ENCODE data around the gene PRSS22.

PRSS22 gene

GRCh38 chr16:2816751-2817339 is 41.1 kb downstream of the PRSS22 start, which contains the start of gene PRSS21:
PRSS21 (plus strand) TSS chr16:2817237; CDS start chr16:2817269, 32 bp downstream.
- DNase-seq (ENCODE audit: low spot score) = no peak

GRCh38 chr16:2815299-2815771 is 42.6 kb downstream of the PRSS22 start:
- no peak for DNase-seq (ENCODE audit: low spot score)

GRCh38 chr16:2814551-2815298 is 43.2 kb downstream of the PRSS22 start:
- DNase-seq (ENCODE audit: low spot score) = no peak

- no peak for DNase-seq (ENCODE audit: low spot score)
Observed at GRCh38 chr16:2813771-2814221, 44.2 kb downstream of the PRSS22 start.

GRCh38 chr16:2811703-2812471 is 46.1 kb downstream of the PRSS22 start:
- DNase-seq (ENCODE audit: low spot score) = no peak

- DNase-seq (ENCODE audit: low spot score) = no peak
Observed at GRCh38 chr16:2810651-2811050, 47.3 kb downstream of the PRSS22 start.

- no peak for DNase-seq (ENCODE audit: low spot score)
Observed at GRCh38 chr16:2809149-2809760, 48.7 kb downstream of the PRSS22 start.

- no peak for DNase-seq (ENCODE audit: low spot score)
Observed at GRCh38 chr16:2808181-2808580, 49.8 kb downstream of the PRSS22 start.

- DNase-seq (ENCODE audit: low spot score) = no peak
Observed at GRCh38 chr16:2806286-2806685, 51.7 kb downstream of the PRSS22 start.

- no peak for DNase-seq (ENCODE audit: low spot score)
Observed at GRCh38 chr16:2804728-2805127, 53.2 kb downstream of the PRSS22 start.

GRCh38 chr16:2803545-2804195 is 54.3 kb downstream of the PRSS22 start:
- DNase-seq (ENCODE audit: low spot score) = no peak

Measured in SK-N-DZ (cell line).